ENCODE data around the gene HTT. TPM values are rescaled to one million over a fixed set of nuclear protein-coding genes. Genes with fewer than 3 reads are reported as not detected.

The HTT gene
- total RNA-seq, 1 experiment from 2014 or later: 64.4 TPM

- no peaks in the 10 kb centered on the region for H3K27me3 Mint-ChIP-seq (ENCODE audit: low read depth)
- no peak overlapping the region for H2AK5ac ChIP-seq (ENCODE audit: insufficient read length, low read length)
- TF ChIP-seq CTCF (conservative IDR thresholded peaks at IDR 0.05): no peak
- H3K9ac ChIP-seq (ENCODE audit: extremely low read depth, insufficient read length, low read length): no peak overlapping the region
- peaks cover 3% of the 10 kb centered on the region in 2 experiments; a peak in 2 of 5 replicates for H3K9me3 Mint-ChIP-seq
- H2AFZ ChIP-seq (ENCODE audit: low read length): no peak overlapping the region
- H2BK5ac ChIP-seq (ENCODE audit: insufficient read length, low read length): no peak overlapping the region
- peaks cover 73 to 93% (median 89%) of the 10 kb centered on the region in 3 experiments for H3K36me3 Mint-ChIP-seq (ENCODE audit: insufficient read depth in 1 of 3, low read depth in 3 of 3)
- DNase-seq: no peak
- H3K18ac ChIP-seq (ENCODE audit: insufficient read length, low read depth, low read length): no peak overlapping the region
- H3K79me1 ChIP-seq (ENCODE audit: insufficient read depth, low read depth, low read length, poor library complexity, severe bottlenecking): no peaks in the 10 kb centered on the region
- no peak overlapping the region for H4K5ac ChIP-seq (ENCODE audit: insufficient read length, low read depth, low read length)
- no peak overlapping the region for H3K4me3 Mint-ChIP-seq
- H3K23ac ChIP-seq (ENCODE audit: insufficient read length, low read depth, low read length): no peak overlapping the region
- no peaks in the 10 kb centered on the region; the same call in 1 of the 2 replicates for H3K79me2 ChIP-seq (ENCODE audit: insufficient read depth, low read length)
- peak overlapping the region; percentile 35 to 65 (median 39); a peak in 3 of 7 replicates for H3K27ac Mint-ChIP-seq
- peaks cover 11 to 12% of the 10 kb centered on the region in 2 experiments for H3K4me1 Mint-ChIP-seq
- H3K56ac ChIP-seq (ENCODE audit: insufficient read length, low read depth, low read length): no peak overlapping the region
- H3K9me3 ChIP-seq (ENCODE audit: control insufficient read depth, low read depth, low read length): no peaks in the 10 kb centered on the region
- H2BK20ac ChIP-seq (ENCODE audit: low read depth, low read length, poor library complexity, severe bottlenecking): no peak overlapping the region
- no peaks in the 10 kb centered on the region; the same call in 1 of the 2 replicates for H3K27me3 ChIP-seq (ENCODE audit: insufficient read depth, low read length)
- no peak overlapping the region for H2BK12ac ChIP-seq (ENCODE audit: insufficient read length, low read depth, low read length)
- no peak overlapping the region for H2BK120ac ChIP-seq (ENCODE audit: low read depth, low read length, poor library complexity, severe bottlenecking)
- no CpG with 5 or more reads among the region's 5 CpGs for WGBS (ENCODE audit: extremely low coverage, insufficient read length, low lambda C conversion rate)
- no peak overlapping the region for H4K91ac ChIP-seq (ENCODE audit: insufficient read length, low read depth, low read length)
- H3K4me2 ChIP-seq (ENCODE audit: insufficient read depth, insufficient read length, low read length): no peak overlapping the region
- H4K20me1 ChIP-seq (ENCODE audit: control insufficient read depth, insufficient read depth, insufficient read length): no peaks in the 10 kb centered on the region
- no peak overlapping the region for H3K14ac ChIP-seq (ENCODE audit: insufficient read depth, low read length)
- 0 out of 2 replicates have a peak, but pooled peaks cover 3% of the 10 kb centered on the region for H3K4me1 ChIP-seq (ENCODE audit: insufficient read depth, low read length)
- H3T11ph ChIP-seq (ENCODE audit: low read length): no peak overlapping the region
- no peak overlapping the region for H3K4ac ChIP-seq (ENCODE audit: low read depth, low read length)
- no peaks in the 10 kb centered on the region for H3K23me2 ChIP-seq (ENCODE audit: insufficient read length, low read depth, low read length, poor library complexity, severe bottlenecking)
- no peak overlapping the region for H3K27ac ChIP-seq (ENCODE audit: insufficient read length, low read depth, low read length)
- H4K8ac ChIP-seq (replicated peaks; ENCODE audit: insufficient read length, low read depth, low read length): no peak overlapping the region
- H2BK15ac ChIP-seq (ENCODE audit: low read depth, low read length): no peak overlapping the region
These were observed 37.0 kb downstream of the HTT start for GRCh38 chr4:3111461-3111860.
